Measurements from ENCODE around the gene CAMK2D.
"Not testable (repeated sequence)": the region's sequence is repeated elsewhere in the genome, so short reads cannot be mapped to it uniquely, and the experiment has no call there.

The CAMK2D gene

DNA sequence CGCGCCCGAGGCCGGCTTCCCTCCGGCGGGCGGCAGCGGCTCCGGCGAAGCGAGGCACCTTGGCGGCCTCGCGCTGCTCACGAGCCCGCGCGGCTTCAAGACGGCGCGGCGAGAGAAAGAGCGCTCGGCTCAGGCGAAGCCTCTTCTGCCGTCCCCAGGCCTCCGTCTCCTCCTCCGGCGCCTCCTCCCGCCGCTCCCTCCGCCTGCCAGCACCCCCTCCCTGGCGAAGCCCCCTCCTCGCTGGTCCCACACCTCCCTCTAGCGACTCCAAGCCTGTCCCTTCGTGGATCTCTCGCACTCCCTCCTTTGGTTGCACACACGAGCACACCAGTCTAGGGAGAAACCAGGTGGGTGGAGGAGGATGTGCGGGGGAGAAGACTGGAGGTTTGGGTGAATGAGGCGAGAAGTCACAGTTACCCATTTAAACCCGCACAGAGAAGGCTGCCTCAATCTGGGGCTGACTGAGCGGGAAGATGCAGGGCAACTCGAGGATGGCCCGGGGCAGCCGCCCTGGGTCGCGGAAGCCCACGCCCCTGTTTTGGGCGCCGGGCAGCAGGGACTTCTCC, at the start of gene CAMK2D:
TSS of gene CAMK2D (minus strand) at position 119 of the 566 bp plus-strand sequence. CDS start 670 bp downstream, outside the sequence.
- DNase-seq (ENCODE audit: low read depth), result no peak

DNA sequence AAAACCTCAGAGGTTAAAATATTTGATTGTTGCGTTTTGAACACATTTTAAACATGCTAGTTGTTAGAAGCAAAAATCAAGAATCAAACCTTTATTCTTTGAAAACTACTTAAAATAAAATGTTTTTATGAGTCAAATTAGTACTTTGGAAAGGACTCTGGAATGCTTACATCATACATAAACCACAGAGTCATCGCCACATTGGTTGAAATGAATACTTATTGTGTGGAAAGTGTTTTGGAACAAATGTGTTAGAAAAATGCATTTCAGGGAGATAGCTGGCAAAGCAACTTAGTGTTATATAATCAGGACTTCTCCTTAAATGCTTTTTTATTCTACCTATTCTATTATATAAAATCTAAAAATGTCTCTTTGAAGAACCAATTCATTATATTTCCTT, 49.4 kb upstream of the CAMK2D start:
- no peak for DNase-seq (ENCODE audit: low read depth)

DNA sequence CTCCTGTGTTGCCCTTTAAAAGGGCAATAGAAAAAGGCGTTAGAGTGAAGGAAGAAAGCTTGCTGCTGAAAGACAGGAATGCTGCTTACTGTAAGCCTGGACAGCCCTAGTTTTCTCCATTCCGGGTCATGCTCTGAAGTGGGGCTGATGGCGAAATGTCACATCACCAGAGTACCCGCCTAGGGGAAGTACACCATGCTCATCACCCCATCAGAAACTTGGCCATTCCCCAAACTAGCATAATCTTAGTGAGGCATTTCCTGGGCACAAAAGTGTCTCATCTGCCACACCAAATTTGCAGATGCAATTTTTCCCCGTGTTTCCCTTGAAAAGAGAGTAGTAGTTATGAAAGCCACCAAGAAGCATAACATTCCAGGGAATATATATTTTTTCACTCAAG, 47.8 kb upstream of the CAMK2D start:
- DNase-seq (ENCODE audit: low read depth), result no peak

DNA sequence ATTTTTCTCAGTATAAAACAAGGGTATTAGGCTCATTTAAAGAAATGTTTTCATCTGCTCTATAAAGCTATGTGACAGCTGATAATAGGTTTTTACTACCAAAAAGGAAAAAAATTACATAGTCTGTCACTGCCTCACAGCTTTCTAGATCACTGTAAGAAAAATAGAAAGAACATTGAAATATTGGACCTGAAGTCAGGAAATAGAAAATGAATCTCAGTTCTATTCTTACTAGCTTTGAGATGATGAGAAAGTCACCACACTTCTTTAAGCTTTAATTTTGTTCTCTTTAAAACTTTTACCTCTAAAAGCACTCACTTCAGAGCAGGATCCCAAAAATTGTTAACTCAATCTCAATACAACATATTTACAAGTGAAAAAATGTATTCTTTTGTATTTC, 45.3 kb upstream of the CAMK2D start:
- no peak for DNase-seq (ENCODE audit: low read depth)

DNA sequence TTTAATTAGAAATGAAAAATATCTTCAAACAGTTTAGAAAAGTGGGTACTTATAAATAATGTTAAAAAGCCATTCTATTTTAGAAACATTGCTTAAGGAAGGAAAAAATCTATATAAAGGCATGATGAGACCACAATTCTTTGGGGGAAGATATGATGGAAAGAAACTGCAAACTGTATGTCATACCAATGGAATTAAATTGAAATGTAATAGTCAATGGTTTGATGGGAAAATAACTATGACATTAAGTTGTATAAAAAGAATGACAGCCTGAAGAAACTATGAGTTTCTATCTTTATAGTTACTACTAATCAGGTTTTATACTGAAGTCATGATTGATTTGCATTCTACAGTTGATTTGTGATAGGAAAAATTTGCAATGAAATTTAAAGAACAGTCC, 40.3 kb upstream of the CAMK2D start:
- DNase-seq (ENCODE audit: low read depth), result no peak

DNA sequence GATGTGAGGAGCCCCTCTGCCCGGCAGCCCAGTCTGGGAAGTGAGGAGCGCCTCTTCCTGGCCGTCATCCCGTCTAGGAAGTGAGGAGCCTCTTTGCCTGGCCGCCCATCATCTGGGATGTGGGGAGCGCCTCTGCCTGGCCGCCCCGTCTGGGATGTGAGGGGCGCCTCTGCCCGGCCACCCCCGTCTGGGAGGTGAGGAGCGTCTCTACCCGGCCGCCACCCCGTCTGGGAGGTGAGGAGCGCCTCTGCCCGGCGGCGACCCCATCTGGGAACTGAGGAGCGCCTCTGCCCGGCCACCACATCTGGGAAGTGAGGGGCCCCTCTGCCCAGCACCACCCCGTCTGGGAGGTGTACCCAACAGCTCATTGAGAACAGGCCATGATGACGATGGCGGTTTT, 34.8 kb upstream of the CAMK2D start:
- DNase-seq (ENCODE audit: low read depth), result not testable (repeated sequence)

DNA sequence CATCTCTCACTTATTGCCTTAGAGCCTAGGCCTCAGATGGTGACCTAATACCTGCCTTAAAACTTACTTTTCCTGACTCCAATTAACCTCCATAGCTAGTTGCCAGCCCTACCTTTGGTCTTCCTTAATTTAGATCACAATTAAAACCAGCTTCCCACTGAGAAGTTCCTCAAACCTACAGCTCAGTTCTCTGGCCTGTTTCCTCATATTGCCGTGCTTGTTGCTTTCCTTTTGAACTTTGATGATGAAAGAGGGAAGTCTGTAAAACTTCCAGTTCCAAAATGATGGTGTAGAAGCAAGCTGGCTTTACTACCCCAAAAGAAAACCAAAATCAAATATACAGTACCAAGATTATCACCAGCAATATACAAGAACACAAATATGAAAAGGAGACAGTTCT, 28.9 kb upstream of the CAMK2D start:
- DNase-seq (ENCODE audit: low read depth), result no peak

DNA sequence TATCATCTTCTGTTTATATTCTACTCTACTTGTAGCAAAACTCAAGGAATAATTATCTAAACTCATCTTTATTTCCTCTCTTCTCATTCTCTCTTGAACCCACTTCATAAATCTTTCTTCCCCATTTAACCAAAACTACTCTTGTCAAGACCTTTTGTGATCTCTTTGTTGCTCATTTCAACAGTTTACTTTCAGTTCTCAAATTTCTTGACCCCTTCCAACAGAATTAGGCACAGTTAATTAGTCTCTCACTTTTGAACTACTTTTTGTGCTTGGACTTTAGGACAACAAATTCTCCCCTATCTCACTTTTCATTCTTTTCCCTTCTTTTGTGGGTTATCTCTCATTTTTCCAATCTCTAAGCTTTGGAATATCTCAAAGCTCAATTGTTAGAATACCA, 27.4 kb upstream of the CAMK2D start:
- DNase-seq (ENCODE audit: low read depth), result no peak

DNA sequence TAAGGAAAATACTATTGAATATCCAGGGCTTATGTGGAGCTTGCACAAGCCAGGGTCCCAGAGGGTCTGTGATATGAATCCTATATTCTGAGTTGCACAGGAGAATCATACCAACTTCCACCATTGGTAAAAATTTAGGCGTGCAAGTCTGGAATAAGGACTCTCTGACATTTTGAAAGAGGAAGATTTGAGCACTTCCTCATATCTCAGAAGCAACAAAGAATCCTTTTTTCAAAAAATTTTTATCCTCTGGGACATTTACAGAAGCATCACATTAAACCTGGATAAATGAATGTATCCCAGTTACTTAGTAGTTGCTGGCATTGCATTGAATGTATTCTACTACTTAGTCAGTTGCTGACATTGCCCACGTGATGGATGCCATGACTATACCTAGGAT, 24.2 kb upstream of the CAMK2D start:
- DNase-seq (ENCODE audit: low read depth), result no peak

DNA sequence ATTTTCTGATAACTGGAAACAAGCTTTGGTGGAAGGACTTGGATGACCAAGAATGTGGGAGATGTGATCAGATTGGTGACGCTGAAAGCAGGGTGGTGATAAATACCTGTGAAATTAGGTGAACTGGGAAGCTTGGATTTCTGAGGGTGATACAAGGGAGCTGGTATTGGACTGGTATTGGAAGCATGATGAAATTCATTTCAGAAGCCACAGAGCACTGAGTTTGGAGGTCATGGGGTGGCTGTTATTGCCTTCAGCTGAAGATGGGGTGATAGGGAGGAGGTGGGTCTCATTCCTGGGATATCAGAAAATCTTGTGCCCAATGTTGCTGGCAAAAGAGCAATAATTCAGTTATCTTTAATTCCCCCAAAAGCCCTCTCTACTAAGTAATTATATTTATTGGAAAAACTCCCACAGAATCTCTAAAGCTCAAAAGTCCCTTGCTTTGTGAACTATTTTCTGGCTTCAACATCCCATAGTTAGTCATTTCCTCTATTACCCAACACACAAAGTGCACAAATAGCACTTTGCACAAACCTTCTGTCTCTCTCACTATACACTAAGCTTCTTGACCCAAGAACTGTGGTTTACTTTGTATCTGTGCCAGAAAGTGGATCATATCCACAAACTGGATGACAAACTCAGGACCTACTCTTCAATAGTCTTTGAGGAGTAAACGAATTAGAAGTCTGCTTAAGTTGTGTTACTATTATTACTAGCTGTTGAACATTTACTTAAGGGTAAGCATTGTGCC, 23.1 kb upstream of the CAMK2D start:
- no peak for DNase-seq (ENCODE audit: low read depth)

DNA sequence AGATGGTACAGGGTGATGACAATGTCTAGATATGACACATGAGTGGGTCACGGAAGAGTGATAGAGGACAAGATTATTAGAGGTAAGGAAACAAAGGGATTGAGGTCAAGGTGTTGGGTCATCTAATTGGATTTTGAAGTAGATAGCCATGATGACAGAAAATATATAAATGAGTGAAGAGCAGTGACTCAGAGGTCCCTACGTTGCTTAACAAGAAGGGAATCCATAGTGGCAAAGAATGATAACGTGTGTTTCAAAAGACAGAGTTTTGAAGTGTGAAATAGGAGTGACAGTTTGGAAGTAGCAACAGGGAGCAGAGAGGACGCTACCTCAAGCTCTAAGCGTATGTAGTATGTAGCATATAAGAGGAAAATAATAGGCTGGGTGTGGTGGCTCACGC, 22.2 kb upstream of the CAMK2D start:
- no peak for DNase-seq (ENCODE audit: low read depth)

DNA sequence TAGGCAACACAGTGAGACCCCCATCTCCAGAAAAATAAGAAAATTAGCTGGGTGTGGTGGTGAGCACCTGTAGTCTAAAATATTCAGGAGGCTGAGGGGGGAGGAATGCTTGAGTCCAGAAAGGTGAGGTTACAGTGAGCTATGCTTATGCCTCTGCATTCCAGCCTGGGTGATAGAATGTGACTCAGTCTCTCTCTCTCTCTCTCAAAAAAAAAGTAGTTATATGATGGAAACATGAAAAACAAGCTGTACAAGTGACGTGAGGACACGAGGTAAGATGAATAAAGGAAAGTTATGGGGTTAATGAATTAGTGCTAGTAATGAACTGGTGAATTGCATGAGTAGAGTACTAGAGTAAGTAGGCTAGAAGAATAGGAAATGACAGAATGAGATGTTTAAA, 21.8 kb upstream of the CAMK2D start:
- DNase-seq (ENCODE audit: low read depth), result no peak

DNA sequence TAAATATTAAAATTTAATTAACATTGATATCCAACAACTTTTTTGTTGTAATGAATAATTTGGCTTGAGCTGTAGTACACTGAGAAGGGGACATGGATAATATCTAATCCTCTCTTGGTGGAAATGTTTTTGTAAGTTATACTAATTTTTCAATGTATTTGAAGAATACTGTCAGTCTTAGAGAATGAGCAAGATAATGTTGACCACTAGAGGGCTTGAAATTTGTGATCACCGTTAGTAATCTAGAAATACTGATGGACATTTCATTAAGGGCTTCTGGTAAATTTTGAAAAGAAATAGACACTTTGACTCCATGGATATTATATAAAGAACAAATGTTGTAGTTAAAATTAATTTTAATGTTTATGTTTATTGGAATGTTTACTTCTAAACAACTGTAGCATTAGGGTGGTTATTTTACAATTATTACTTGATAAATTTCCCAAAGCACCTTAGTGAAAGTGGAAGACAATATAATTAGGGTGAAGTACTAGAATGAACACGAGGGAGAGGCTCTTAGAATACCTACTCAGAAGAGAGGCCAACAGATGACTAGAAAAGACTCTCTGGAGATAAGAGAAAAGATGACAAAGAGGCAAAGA, 20.0 kb upstream of the CAMK2D start:
- no peak for DNase-seq (ENCODE audit: low read depth)

DNA sequence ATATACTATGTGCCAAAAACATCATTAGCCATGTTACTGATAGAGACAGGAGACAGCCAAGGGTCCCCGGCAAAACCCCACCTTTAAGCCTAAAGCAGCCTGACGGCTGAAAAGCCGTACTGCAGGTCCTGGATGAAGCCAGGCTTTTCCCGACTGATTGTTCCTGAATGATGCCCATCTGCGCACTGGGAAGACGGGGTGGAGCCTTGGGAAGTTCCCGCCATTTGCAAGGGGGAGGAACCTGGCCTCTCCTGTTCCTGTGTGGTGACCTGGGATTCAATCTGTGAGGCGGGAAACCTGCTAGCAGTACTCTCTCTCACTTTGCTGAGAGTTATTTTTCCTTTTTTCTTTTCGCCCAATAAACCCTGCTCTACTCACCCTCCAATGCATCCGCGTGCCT, 15.1 kb upstream of the CAMK2D start:
- no peak for DNase-seq (ENCODE audit: low read depth)

DNA sequence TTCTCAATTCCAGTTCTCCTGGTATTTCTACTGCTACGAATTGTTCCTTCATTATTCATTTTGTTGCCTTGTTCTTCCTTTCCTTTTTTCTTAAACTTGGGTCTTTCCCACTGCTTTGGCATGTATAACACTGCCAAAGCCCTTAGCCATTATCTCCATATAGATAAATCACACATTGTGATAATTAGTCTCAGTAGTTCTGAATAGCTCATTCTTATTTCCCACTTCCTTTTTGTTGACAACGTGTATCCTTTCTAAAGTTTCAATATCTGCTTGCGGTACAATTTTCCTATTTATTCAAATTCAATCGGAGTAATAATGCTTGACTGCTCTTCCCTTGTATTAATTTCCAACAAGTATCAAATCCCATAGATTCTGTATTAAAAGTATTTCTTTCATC, 14.5 kb upstream of the CAMK2D start:
- no peak for DNase-seq (ENCODE audit: low read depth)

DNA sequence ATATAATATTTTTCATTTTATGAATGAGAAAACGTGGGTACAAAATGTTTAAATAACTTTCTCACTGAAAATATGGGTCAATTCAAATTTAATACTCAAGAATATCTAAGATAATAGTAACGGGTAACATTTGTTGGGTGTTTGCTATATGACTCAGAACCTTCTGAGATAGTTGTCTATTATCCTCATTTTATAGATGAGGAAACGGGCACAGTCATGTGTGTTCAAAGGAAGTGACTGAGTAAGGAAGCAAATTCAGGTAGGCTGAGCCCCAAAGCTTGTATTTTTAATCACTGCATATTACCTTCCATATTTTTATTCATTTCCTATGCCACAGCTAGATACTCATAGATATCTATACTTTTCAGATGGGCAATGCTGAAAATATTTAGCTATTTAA, 12.2 kb upstream of the CAMK2D start:
- DNase-seq (ENCODE audit: low read depth), result no peak

DNA sequence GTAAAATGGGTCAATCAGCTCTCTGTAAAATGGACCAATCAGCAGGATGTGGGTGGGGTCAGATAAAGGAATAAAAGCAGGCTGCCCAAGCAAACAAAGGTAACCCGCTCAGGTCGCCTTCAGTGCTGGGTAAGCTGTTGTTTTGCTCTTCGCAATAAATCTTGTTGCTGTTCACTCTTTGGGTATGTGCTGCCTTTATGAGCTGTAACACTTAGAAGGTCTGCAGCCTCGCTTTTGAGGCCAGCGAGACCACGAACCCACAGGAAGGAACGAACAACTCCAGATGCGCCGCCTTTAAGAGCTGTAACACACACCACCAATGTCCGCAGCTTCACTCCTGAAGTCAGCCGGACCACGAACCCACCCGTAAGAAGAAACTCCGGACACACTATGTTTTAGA, 11.5 kb upstream of the CAMK2D start:
- DNase-seq (ENCODE audit: low read depth), result no peak

DNA sequence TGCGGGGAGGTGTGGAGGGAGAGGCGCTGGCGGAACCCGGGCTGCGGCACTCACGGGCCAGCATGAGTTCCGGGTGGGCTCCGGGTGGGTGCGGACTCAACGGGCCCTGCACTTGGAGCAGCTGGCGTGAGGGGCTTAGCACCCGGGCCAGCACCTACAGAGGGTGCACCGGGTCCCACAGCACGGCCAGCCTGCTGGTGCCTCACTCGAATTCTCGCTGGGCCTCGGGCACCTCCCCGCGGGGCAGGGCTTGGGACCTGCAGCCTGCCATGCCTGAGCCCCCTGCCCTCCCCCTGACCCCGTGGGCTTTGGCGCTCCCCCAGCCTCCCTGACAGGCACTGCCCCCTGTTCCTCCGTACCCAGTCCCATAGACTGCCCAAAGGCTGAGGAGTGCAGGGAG, 10.8 kb upstream of the CAMK2D start:
- no peak for DNase-seq (ENCODE audit: low read depth)

DNA sequence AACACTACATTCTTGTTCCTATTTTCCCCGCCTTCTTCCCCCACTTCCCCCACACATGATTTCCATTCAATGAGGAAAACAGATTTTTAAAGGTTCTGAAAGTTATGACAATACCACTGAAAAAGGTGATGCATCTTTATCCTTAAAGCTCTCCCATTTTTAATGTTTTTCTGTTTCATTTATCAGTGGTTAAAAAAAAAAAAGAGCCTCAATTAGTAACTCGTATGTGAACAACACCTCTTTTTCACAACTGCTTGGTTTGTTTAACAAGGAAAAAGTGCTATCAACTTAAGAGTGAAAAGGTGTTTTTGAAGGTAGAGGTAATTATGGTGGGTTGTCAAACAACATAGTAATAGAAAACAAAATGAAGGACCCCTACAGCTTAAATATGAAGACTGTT, 8.2 kb upstream of the CAMK2D start:
- DNase-seq (ENCODE audit: low read depth), result no peak

DNA sequence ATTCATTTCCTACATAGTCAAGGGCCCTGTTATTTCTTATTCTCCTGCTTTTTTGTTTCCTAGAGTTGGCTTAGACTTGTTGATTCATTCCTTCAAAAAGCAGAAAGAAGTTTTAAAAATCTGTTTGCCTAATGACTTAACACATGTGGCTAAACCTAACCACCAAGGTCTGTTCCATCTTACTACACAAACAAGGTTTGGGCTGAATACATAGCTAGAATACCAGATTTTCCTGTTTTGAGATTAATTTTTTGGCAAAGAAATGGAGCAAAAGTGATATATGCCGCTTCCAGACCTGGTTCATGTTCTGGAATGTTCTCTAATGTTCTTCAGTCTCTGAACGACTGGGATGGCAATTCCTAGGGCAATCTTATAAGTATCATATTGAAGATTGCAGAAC, 7.4 kb upstream of the CAMK2D start:
- DNase-seq (ENCODE audit: low read depth), result no peak

DNA sequence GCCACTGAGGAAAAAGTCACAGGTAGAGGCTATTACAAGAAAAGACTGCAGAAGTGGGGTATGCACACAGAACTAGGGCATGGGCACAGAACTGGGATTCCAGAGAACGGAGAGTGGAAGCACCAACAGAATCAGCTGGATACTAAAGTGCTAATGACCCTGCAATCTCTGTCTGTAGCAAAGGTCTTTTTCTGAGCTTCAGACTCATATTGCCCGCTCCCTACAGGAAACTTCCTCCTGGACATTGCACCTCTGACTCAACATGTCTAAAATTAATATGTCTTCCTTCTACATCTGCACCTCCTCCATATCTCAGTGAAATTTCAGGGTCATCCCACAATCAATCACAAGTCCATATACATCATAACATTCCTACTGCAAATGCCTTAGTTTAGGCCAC, 5.3 kb upstream of the CAMK2D start:
- DNase-seq (ENCODE audit: low read depth), result no peak

DNA sequence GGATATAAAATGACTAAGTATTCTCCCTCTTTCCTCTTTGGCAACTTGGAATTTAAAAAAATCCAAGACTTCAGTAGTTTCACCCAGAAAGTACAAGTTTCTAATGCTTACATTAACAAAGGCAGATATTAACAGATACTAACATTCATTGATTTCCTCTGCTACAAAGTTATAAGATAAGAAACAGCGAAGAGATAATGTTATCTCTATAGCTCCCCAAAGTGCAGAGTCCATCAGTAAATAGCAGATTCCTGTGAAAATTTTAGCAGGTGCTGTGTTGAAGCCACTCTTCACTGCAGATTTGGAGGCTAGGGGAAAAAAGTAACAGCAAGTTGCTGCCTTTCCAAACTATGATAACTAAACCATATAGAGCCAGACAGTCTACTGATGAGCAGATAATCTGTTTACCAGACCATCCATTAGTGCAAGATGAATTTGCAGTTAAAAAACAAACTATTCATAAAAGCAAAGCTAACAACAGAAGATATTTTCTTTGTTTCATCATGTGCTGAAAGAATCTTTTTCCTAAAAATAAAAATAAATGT, 3.3 kb upstream of the CAMK2D start:
- DNase-seq (ENCODE audit: low read depth), result no peak

DNA sequence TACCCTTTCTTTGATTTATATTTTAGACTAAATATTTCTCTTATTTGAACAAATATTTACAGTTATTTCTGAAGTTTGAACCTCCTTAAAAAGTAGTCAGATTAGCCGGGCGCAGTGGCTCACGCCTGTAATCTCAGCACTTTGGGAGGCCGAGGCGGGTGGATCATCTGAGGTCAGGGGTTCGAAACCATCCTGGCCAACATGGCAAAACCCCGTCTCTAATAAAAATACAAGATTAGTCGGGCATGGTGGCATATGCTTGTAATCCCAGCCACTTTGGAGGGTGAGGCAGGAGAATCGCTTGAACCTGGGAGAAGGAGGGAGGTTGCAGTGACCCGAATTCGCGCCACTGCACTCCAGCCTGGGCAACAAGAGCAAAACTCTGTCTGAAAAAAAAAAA, 2.4 kb upstream of the CAMK2D start:
- not testable (repeated sequence) for DNase-seq (ENCODE audit: low read depth)

DNA sequence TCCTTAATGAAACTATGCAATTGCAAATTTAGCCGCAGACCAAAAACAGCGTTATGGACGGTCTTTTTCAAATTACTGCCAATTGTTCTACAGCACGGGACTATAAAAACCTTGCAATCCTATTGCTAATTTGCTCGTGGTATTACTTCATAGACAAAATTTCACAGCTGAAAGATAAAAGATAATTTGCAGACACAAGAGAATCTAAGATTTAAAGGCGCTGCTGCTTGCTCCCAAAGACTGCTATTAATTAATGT, 1.4 kb upstream of the CAMK2D start:
- DNase-seq (ENCODE audit: low read depth), result no peak

Measured in CMK (cell line).